SK-MEL-5 (cell line): ENCODE data around the gene ACAP3. TPM values are rescaled to one million over a fixed set of nuclear protein-coding genes. Genes with fewer than 3 reads are reported as not detected.
"Not testable (repeated sequence)": the region's sequence is repeated elsewhere in the genome, so short reads cannot be mapped to it uniquely, and the experiment has no call there.

ENCODE experiments used
- DNase-seq: peaks from one replicate; pipeline ENCODE4 v3.0.0-alpha.2; 2016; ENCODE audit warnings: low read depth, low spot score
- in situ Hi-C: cut with HindIII; loops from 2 replicates; pipeline ENCODE4 v1.10.0; 2016; ENCODE audit warnings: low sequenced_read_pairs, high pct_unique_total_duplicates, low pct_unique_long_range_greater_than_20kb
- total RNA-seq: library from RNA; depleted of rRNA; stranded (reverse); fragments of >200 nt; shearing (Covaris generic); gene quantifications from 2 replicates; pipeline ENCODE4 v1.2.3, GENCODE V29; 2014

ACAP3 gene
- total RNA-seq, 1 experiment from 2014 or later = 14.5 TPM

DNA sequence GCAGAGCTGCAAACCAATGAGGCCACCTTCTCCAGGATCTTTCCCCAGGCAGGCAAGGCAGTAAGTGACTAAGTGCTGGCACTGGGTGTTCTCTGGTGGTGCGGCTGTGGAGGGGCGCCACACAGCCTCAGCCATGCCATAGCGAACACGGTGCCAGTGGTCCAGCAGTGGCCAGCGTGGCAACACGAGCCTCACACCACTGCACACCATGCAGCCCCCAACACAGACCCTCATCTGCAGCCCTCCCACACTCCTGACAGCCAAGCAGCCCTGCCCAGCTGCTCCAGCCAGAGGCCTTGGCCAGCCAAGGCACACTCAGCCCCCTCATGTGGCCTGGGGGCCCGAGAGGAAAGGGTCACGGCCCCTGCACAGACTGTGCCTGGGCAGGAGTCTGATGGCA is 13.7 kb upstream of the ACAP3 start:
- DNase-seq = no peak
- in situ Hi-C loops = no loop called here

DNA sequence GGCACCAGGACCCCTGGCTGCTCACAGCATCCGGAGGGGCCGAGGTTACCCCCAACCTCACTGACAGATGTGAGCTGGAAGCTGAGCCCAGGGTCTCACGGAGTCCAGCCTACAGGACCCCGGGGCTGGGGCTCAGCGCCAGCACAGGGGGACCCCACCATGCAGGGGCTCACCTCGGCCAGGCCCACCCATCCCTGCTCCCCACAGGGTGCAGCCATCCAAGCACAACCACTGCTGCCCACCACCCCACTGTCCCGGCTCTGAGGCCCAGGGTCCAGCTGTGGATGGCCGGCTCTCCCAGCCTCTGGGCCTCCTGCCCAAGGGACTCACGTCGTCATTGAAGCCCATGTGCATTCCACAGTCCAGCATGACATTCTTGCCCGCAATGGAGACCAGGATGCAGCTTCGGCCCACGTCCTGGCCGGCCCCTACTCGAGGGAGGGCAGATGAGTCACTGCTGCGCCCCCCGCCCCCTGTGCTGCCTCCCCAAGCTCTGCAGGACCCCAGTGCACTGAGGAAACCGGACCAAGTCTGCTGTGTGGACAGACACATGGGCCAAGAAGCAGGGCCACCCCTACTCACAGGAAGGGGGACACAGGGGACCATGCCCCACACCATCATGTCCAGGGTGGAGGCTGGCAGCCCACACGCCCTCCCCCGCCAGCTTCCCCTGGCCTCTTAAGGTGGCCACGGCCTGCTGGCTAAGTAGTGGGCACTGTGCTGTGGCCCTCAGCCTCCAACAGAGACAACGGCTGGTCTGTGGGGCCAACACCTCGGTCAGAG is 13.1 kb upstream of the ACAP3 start:
- in situ Hi-C loops = no loop called here
- no peak for DNase-seq

GRCh38 chr1:1319646-1319941 is 11.9 kb upstream of the ACAP3 start:
- in situ Hi-C loops = no loop called here
- no peak for DNase-seq

DNA sequence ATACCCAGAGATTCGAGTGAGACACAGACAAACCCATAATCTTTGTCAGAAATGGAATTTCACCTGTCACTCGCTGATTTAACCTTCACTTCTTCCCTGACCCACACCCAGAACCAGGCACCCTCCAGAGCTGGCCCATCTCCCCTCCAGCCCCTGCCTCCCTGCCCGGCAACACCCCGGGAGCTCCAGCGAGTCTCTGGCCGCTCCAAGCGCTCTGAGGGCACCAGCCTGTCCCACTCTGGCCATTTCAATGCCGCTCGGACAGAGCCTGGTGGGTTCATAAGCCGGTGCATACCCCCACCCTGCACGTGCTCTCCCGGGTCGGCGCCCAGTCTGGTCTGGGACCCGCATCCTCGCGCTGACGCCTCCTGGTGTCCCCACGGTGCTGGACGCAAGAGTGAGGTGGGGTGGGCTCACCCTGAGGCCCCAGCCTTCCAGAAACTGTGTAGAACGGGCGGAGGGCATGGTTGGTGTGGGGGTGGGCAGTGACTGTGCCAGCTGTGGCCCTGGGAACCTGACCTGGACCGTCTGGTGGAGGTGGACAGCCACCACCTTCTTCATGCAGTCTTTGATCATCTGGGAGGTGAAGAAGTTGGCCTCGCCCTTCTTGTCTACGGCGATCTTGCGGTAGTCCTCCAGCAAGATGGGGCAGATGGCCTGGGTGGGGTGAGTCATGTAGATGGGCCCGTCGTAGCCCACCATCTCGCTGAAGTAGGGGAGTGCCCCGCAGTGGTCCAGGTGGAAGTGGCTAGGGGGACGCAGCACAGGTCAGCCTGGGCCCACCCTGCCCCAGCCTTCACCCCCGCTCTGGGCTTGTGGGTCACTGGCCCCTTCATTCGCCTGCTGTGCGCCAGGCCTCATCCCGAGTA is 11.3 kb upstream of the ACAP3 start:
- in situ Hi-C loops = no loop called here
- no peak for DNase-seq

GRCh38 chr1:1318131-1318652 is 10.5 kb upstream of the ACAP3 start:
- no peak for DNase-seq
- in situ Hi-C loops = no loop called here

- in situ Hi-C loops = no loop called here
- DNase-seq = no peak
Observed at GRCh38 chr1:1317420-1317819, 9.7 kb upstream of the ACAP3 start.

DNA sequence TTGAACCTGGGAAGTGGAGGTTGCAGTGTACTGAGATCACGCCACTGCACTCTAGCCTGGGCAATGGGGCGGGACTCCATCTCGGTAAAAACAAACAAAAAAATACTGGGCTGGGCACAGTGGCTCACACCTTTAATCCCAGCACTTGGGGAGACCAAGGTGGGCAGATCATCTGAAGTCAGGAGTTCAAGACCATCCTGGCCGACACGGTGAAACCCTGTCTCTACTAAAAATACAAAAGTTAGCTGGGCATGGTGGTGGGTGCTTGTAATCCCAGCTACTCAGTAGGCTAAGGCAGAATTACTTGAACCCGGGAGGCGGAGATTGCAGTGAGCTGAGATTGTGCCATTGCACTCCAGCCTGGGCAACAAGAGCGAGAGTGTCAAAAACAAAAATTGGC is 8.5 kb upstream of the ACAP3 start:
- DNase-seq, in situ Hi-C loops: not testable (repeated sequence)

DNA sequence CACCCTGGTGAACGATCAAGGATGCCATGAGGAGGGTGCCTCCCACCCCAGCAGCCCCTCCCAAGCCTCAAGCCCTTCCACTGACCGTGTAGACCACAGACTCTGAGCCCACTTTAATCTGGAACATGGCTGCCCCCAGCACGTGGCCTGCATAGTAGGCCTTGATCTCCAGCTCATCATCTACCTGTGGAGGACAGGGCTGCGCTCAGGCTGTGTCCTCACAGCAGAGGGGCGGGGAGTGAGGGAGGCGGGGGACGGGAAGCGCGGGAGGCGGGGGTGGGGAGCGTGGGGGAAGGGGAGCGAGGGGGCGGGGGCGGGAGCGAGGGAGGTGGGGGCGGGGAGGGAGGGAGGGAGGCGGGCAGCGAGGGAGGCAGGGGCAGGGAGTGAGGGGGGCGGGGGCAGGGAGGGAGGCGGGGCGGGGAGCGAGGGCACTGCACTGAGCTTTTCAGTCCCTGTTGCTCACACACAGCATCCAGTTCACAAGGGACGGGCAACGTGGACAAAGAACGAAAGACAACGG is 7.8 kb upstream of the ACAP3 start:
- DNase-seq = no peak
- in situ Hi-C loops = no loop called here

- no peak for DNase-seq
- in situ Hi-C loops = no loop called here
Observed at GRCh38 chr1:1314678-1315335, 7.1 kb upstream of the ACAP3 start.

GRCh38 chr1:1314237-1314586 is 6.5 kb upstream of the ACAP3 start:
- DNase-seq = no peak
- in situ Hi-C loops = no loop called here

GRCh38 chr1:1313500-1314236 is 5.9 kb upstream of the ACAP3 start:
- in situ Hi-C loops = no loop called here
- no peak for DNase-seq

DNA sequence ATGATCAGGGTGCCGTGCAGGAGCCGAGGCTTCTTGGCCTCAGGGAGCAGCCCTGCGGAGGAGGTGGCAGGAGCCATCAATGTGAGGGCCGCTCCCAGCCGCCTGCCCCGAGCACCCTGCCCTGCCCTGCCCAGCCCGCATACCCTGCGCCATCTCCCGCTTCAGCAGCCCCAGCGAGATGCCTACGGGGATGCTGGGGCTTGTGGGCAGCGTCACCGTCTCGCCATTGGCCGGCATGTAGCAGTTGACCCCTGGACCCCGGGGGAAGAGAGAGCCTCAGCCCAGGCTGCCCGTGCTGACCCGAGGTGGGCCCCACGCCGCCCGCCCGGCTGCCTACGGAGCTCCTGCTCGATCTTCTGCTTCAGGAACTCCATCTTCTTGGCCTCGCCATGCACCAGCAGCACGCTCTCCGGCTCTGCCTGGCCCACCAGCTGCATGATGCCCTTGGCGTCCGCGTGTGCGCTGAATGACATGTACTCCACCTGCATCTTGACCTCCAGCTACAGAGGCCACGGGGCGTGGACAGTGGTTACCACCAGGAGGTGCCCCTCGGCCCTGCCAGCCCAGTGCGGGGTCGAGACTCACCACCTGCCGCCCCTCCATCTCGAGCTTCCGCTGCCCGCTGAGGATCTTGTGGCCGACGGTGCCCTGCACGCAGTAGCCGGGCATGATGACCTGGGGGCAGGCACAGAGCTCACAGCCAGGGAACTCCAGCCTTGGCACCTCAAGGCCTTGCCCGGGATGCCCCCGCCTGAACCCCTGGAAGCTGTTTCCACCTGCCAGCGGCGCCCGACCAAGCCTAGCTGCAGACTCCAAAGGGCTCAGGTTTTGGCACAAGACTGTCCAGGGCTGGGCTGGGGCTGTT is 5.0 kb upstream of the ACAP3 start:
- DNase-seq = no peak
- in situ Hi-C loops = no loop called here

- no peak for DNase-seq
- in situ Hi-C loops = no loop called here
Observed at GRCh38 chr1:1311107-1312104, 3.7 kb upstream of the ACAP3 start.

DNA sequence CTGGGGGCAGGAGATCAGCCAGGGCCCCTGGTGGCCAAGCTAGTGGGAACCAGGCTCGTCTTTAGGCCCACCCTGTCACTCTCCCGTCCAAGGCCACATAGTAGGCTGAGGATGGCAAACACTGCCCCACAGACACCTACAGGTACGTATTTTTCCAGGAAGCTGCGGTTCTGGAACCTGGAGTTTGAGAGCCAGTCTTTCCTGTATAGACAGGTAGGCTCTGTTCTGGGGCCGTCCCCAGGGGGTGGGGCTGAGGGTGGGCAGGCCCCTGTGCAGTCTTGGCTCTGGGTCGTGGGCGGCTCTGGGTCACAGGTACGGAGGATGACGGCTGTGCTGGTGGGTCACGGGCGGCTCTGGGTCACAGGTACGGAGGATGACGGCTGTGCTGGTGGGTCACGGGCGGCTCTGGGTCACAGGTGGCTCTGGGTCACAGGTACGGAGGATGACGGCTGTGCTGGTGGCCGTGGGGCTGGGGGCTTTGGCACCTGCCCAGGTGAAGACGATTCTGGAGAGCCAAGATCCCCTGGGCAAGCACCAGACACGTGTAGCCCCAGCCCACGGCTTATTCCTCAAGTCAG is 2.8 kb upstream of the ACAP3 start:
- in situ Hi-C loops = no loop called here
- DNase-seq = no peak

DNA sequence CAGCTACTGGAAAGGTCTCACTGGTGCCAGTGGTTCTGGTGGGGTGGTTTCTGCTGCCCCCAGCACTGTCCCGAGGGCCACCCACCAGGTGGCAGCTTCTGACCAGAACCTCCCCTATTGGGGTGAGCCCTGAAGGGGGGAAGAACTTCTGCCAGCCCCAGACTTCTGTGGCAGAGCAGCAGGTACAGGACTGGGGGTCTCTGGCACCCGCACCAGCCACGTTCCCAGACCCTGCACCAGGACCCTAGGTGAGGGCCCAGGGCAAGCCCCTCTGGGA is 2.3 kb upstream of the ACAP3 start:
- DNase-seq = no peak
- in situ Hi-C loops = no loop called here
